ENCODE results near the gene EEF1G. TPM values are rescaled to one million over a fixed set of nuclear protein-coding genes. Genes with fewer than 3 reads are reported as not detected.
A peak's percentile ranks its signal among the peaks of the same experiment; 100 is the strongest.

The EEF1G gene
- total and polyA plus RNA-seq, 2 donors (not counting 1 experiment from before 2014, with no cell fraction given) = 1,582 to 1,867 TPM

GRCh38 chr11:62574363-62575071 lies 826 bp upstream of the EEF1G start:
- H3K9ac ChIP-seq (ENCODE audit: low read length) = peak overlapping the region; percentile 86
- H3K4me2 ChIP-seq (replicated peaks; ENCODE audit: low read depth, low read length, poor library complexity, severe bottlenecking) = peak overlapping the region; percentile 90
- peaks cover 12 to 25% of the 10 kb centered on the region in 2 donors for H3K4me1 ChIP-seq (ENCODE audit: control insufficient read depth in 2 of 2, insufficient read depth in 2 of 2, low read length in 2 of 2)
- TF ChIP-seq EZH2 (IDR thresholded peaks at IDR 0.05; ENCODE audit: borderline replicate concordance, insufficient read depth, low read depth, low read length, poor library complexity, severe bottlenecking) (no peak), CTCF (IDR thresholded peaks at IDR 0.05) (no peak)
- H3K27me3 ChIP-seq (replicated peaks in 1 of 4; ENCODE audit: control extremely low read depth in 1 of 4, control insufficient read depth in 3 of 4, insufficient read depth in 4 of 4, low read length in 3 of 4) = no peaks in the 10 kb centered on the region
- H3K36me3 ChIP-seq (replicated peaks in 1 of 2; ENCODE audit: control extremely low read depth in 1 of 2, control insufficient read depth in 1 of 2, extremely low read depth in 1 of 2, insufficient read depth in 2 of 2, low read length in 1 of 2) = peaks cover 6 to 45% of the 10 kb centered on the region in 2 experiments
- CTCF ChIA-PET = interaction anchor here (0.6 to 6.1 kb wide), 13 partner anchors 9 to 212 kb away, joined by 3 to 33 read pairs (median 4); partner anchors contain the start of genes LBHD1, TUT1 and UQCC3
- H3K4me1 Mint-ChIP-seq = peaks cover 48% of the 10 kb centered on the region
- intact Hi-C loops (cut with micrococcal nuclease) = loop anchor here (1.0 to 5.0 kb wide), 5 partner anchors 17 to 306 kb away; partner anchors contain the start of genes BSCL2, GNG3, SLC3A2 and STX5
- POLR2A ChIA-PET = interaction anchor here (0.5 to 2.3 kb wide), 19 partner anchors 11 to 267 kb away, joined by 3 to 35 read pairs (median 4); partner anchors contain the start of genes B3GAT3, C11orf98, CSKMT and HNRNPUL2
- H3K4me3 ChIP-seq (ENCODE audit: control extremely low read depth in 1 of 5, extremely low read depth in 1 of 5, insufficient read depth in 1 of 5, low read depth in 2 of 5, low read length in 4 of 5) = peak overlapping the region; percentile 74 to 99 (median 80)
- no peaks in the 10 kb centered on the region for H3K27me3 Mint-ChIP-seq
- peak overlapping the region; percentile 87 for H2AFZ ChIP-seq (ENCODE audit: insufficient read depth, low read depth, low read length, poor library complexity, severe bottlenecking)
- peaks cover 0 to 3% (median 0%) of the 10 kb centered on the region in 3 donors for H3K9me3 ChIP-seq (ENCODE audit: control extremely low read depth in 1 of 3, control insufficient read depth in 2 of 3, insufficient read depth in 1 of 3, low read length in 2 of 3)
- H4K20me1 ChIP-seq (ENCODE audit: control insufficient read depth, insufficient read depth, low read length, poor library complexity, severe bottlenecking) = peaks cover 3% of the 10 kb centered on the region
- ATAC-seq (ENCODE audit: low read depth) = peak; percentile 1
- peaks cover 18% of the 10 kb centered on the region for H3K79me2 ChIP-seq (ENCODE audit: control insufficient read depth, insufficient read depth, low read length)
- H3K27ac ChIP-seq (ENCODE audit: low read length in 2 of 2) = peak overlapping the region; percentile 63 to 76
- no peak for DNase-seq
- H3K4me3 Mint-ChIP-seq = peak overlapping the region; percentile 92
- H3K27ac Mint-ChIP-seq = peak overlapping the region; percentile 95
- H3K9me3 Mint-ChIP-seq (ENCODE audit: insufficient read depth) = no peaks in the 10 kb centered on the region
- WGBS (ENCODE audit: insufficient coverage) = under 1% methylated on average over 33 of the region's 33 CpGs

Measured in B cell (primary cell).